HEK293 (cell line): ENCODE data around the gene EFEMP1.

Source experiments
- ATF2 ChIP-seq: fragments of 450-650 bp; formaldehyde crosslinking; IDR thresholded peaks from 2 replicates; pipeline ENCODE4 v1.5.1; 2016; ENCODE audit warnings: missing biosample characterization, missing genetic modification characterization, low read depth
- KLF1 ChIP-seq: fragments of 450-650 bp; formaldehyde crosslinking; IDR thresholded peaks from 2 replicates; pipeline ENCODE4 v1.5.1; 2016; ENCODE audit warnings: missing biosample characterization, missing genetic modification characterization
- REST ChIP-seq: fragments of 450-650 bp; formaldehyde crosslinking; IDR thresholded peaks from 2 replicates; pipeline ENCODE4 v1.5.1; 2016; ENCODE audit warnings: missing biosample characterization, missing genetic modification characterization
- ZNF221 ChIP-seq: fragments of 450-650 bp; formaldehyde crosslinking; IDR thresholded peaks from 2 replicates; pipeline ENCODE4 v1.5.1; 2017; ENCODE audit warnings: missing biosample characterization, missing genetic modification characterization, borderline replicate concordance
- ZNF266 ChIP-seq: fragments of 450-650 bp; formaldehyde crosslinking; IDR thresholded peaks from 2 replicates; pipeline ENCODE4 v1.5.1; 2016; ENCODE audit warnings: missing biosample characterization, missing genetic modification characterization, low read depth
- ZNF398 ChIP-seq: fragments of 450-650 bp; formaldehyde crosslinking; IDR thresholded peaks from 2 replicates; pipeline ENCODE4 v1.5.1; 2017; ENCODE audit warnings: missing biosample characterization, missing genetic modification characterization

- no peak for TF ChIP-seq ZNF221 (tag by site-specific recombination)
- TF ChIP-seq REST: no peak
- TF ChIP-seq ZNF266: no peak
- TF ChIP-seq ZNF398 (tag by site-specific recombination): no peak
- TF ChIP-seq ATF2 (tag by site-specific recombination): no peak
- TF ChIP-seq KLF1 (tag by site-specific recombination): no peak
Observed at GRCh38 chr2:55876429-55877086, 47.0 kb downstream of the EFEMP1 start.
